ENCODE data around the gene CHAD. TPM values are rescaled to one million over a fixed set of nuclear protein-coding genes. Genes with fewer than 3 reads are reported as not detected.

The CHAD gene
- total and polyA plus RNA-seq, 2 of the 13 experiments (the other 11 are each of a cell fraction or from before 2014, with no cell fraction given): 1.4 TPM; not detected in 1

- TF ChIP-seq HNF1A (IDR thresholded peaks at IDR 0.05; ENCODE audit: low read depth): no peak
- TF ChIP-seq HNF1A (CRISPR knock-in tag; IDR thresholded peaks at IDR 0.05; ENCODE audit: borderline replicate concordance): no peak
- TF ChIP-seq ZNF775 (CRISPR knock-in tag; IDR thresholded peaks at IDR 0.05; ENCODE audit: borderline replicate concordance): no peak
- TF ChIP-seq ZNF710 (CRISPR knock-in tag; IDR thresholded peaks at IDR 0.05; ENCODE audit: borderline replicate concordance): no peak
- TF ChIP-seq ZNF292 (CRISPR knock-in tag; IDR thresholded peaks at IDR 0.05; ENCODE audit: borderline replicate concordance, low read depth): no peak
- TF ChIP-seq ZNF543 (CRISPR knock-in tag; IDR thresholded peaks at IDR 0.05): no peak
- TF ChIP-seq FIP1L1 (IDR thresholded peaks at IDR 0.05; ENCODE audit: borderline replicate concordance, insufficient read depth, low read depth, low read length): no peak
- no peak for TF ChIP-seq ZBTB3 (CRISPR knock-in tag; IDR thresholded peaks at IDR 0.05; ENCODE audit: borderline replicate concordance, low read depth)
- no peak for TF ChIP-seq ZNF251 (CRISPR knock-in tag; IDR thresholded peaks at IDR 0.05)
- TF ChIP-seq ZNF350 (CRISPR knock-in tag; IDR thresholded peaks at IDR 0.05; ENCODE audit: borderline replicate concordance, low read depth): peak; percentile 67; the same call in 1 of the 2 replicates
- TF ChIP-seq ELK4 (CRISPR knock-in tag; IDR thresholded peaks at IDR 0.05; ENCODE audit: borderline replicate concordance): no peak
- TF ChIP-seq BHLHE40 (IDR thresholded peaks at IDR 0.05; ENCODE audit: low read length): peak; percentile 73
- TF ChIP-seq MXD4 (CRISPR knock-in tag; IDR thresholded peaks at IDR 0.05): peak; percentile 27; the same call in 1 of the 2 replicates
- TF ChIP-seq ZNF772 (CRISPR knock-in tag; IDR thresholded peaks at IDR 0.05): no peak
- peak; percentile 38 for TF ChIP-seq CTCF (CRISPR knock-in tag; IDR thresholded peaks at IDR 0.05)
- no peak for TF ChIP-seq STAT6 (CRISPR knock-in tag; IDR thresholded peaks at IDR 0.05; ENCODE audit: borderline replicate concordance)
These were observed 42.8 kb downstream of the CHAD start, which contains the start of gene ACSF2 (continued) for GRCh38 chr17:50425682-50426471.
